AG04449 (cell line): Measurements from ENCODE around the gene MGMT.

Experiments
- CTCF ChIA-PET: fragments of 350-600 bp; formaldehyde crosslinking; extraction: SDS; loops from one replicate; lab custom pipeline; 2021; ENCODE audit warnings: antibody characterized with exemption; lab: Yijun Ruan, JAX
- POLR2A ChIA-PET: fragments of 400-600, 350-600 bp; formaldehyde crosslinking; extraction: SDS; loops from one replicate; lab custom pipeline; 2020; ENCODE audit warnings: antibody characterized with exemption, inconsistent platforms; lab: Yijun Ruan, JAX
- DNase-seq: peaks from one replicate; pipeline ENCODE4 v3.0.0-alpha.2; 2010; ENCODE audit warnings: low read depth, low spot score
- H3K4me3 ChIP-seq: 2 replicates; pipeline ENCODE4 v1.5.1; 2011; ENCODE audit warnings: low read depth, mild to moderate bottlenecking, control low read depth, low read length
- TF ChIP-seq, protein P1 (sequence below): IDR thresholded peaks from one replicate; pipeline ENCODE4 v1.5.1; 2011; ENCODE audit warnings: mild to moderate bottlenecking, moderate library complexity, low read length, control low read depth, inconsistent platforms; ENCODE audit not compliant: insufficient read depth; ENCODE audit errors: missing control alignments

Gene MGMT

DNA sequence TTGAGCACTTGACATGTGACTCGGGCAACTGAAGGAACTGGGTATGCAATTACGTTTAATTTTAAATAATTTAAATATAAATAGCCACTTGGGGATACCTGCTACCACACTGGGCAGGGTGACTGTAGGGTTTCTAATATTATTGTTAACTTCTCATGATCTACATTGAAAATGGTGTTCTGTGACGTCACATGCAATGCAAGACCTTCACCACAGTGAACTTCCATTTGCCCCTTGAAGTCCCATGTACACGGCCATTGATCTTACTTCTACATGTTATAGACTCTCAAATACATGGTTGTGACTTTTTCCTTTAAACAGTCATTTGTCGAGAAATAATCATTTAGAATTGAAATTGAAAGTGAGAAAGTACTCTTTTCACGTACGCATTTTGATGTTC is 154.0 kb downstream of the MGMT start:
- ChIA-PET POLR2A (no interaction called here), CTCF (no interaction called here)
- DNase-seq, result no peak
- TF ChIP-seq, protein P1, sequence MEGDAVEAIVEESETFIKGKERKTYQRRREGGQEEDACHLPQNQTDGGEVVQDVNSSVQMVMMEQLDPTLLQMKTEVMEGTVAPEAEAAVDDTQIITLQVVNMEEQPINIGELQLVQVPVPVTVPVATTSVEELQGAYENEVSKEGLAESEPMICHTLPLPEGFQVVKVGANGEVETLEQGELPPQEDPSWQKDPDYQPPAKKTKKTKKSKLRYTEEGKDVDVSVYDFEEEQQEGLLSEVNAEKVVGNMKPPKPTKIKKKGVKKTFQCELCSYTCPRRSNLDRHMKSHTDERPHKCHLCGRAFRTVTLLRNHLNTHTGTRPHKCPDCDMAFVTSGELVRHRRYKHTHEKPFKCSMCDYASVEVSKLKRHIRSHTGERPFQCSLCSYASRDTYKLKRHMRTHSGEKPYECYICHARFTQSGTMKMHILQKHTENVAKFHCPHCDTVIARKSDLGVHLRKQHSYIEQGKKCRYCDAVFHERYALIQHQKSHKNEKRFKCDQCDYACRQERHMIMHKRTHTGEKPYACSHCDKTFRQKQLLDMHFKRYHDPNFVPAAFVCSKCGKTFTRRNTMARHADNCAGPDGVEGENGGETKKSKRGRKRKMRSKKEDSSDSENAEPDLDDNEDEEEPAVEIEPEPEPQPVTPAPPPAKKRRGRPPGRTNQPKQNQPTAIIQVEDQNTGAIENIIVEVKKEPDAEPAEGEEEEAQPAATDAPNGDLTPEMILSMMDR, result no peak
- H3K4me3 ChIP-seq, result no peak overlapping the region

DNA sequence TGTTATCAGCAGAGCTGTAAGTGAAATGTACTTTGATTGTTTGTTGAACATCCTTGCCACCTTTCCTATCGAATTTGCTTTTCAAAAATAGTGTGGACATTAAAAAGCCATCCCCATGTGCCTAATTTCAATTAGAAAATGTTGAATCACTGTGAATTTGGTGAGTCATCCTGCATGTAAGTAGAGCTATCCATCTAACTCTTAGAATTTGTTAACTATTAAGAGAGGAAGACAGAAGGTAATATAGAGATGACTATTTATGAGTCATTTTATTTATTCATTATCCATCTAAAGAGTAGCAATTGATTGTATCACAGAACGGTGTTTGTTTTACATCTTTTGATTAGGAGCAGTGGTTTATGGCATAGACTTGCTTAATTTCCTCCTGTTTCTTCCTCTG is 154.7 kb downstream of the MGMT start:
- TF ChIP-seq, protein P1, result no peak
- H3K4me3 ChIP-seq, result no peak overlapping the region
- DNase-seq, result no peak
- ChIA-PET CTCF (no interaction called here), POLR2A (no interaction called here)

DNA sequence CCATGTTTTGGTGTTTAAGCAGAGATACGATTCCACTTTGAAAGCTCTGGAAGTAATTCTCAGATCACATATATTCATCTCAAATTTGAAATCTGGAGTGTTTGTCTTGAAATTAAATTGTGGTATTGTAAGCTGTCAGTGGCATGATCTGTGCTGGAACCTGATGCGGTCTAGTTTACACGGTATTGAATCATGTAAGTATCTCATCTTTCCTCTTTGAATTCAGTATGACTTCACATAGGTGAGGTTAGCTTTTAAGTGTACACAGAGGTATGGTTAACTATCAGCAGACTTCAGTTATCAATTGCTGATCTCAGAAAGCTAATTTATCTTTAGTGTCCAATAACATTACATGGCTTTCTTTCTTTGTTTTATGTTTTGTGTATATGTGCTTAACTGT is 155.2 kb downstream of the MGMT start:
- ChIA-PET POLR2A (no interaction called here), CTCF (no interaction called here)
- TF ChIP-seq, protein P1, result no peak
- no peak overlapping the region for H3K4me3 ChIP-seq
- DNase-seq, result no peak

DNA sequence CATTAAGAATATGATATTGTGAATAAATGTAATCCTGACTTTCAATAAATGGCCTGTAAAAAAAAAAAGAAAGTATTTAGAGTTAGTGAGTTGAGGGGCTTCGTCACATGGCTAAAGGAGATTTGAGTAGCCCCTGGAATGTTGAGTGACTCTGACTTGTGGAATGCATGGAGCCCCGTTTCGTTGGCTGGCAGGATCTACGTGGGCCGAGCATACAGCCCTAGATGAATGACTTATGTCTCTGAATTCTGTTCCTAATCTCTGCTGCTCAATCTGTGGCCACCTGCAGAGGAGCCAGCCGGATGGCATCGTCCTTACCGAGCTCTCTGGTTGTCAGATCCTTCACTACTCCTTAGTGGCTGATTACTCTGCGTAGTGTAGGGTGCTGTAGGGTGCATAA is 155.7 kb downstream of the MGMT start:
- POLR2A ChIA-PET, result no interaction called here
- DNase-seq, result no peak
- CTCF ChIA-PET, result no interaction called here
- H3K4me3 ChIP-seq, result no peak overlapping the region
- TF ChIP-seq, protein P1, result no peak

DNA sequence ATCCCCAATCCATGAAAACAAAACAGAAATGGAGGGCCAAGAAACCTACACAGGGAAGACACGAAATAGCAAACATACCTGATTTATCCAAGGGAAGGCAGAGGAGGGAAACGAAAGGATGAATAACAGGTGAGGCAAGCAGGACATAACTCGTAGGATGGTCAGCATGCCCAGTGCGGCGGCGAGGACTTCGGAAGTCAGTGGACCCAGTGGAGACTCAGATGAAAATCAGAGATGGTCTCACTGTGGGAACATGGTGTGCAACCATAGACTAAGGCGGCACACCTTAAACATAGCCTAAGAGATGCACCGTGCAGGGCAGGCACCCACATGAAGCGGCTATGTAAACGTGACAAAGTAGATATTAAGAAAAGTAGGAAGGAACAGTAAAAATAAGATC is 157.5 kb downstream of the MGMT start:
- DNase-seq, result no peak
- POLR2A ChIA-PET, result no interaction called here
- CTCF ChIA-PET, result no interaction called here
- TF ChIP-seq, protein P1, result no peak
- H3K4me3 ChIP-seq, result no peak overlapping the region

DNA sequence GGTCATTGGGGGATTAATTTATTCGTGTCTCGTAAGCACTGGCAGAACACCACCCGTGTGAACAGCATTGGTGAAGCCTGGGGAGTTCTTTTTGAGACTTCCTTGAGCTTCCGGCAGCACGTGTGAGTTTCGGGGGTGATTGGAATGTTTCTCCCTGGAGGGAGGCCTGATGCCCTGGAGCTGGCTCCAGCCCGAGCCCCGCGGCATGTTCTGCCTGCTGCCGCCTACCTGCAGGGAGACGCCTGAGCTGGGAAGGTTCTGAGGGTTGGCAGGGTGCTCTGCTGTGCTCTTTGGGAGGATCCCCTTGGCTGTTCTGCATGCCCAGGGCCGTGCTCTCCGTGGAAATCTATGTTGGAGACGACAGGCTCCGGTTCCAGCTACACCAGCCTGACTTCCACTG is 159.3 kb downstream of the MGMT start:
- CTCF ChIA-PET, result no interaction called here

More for the DNA sequence above, 159.3 kb downstream of the MGMT start:
- no peak overlapping the region for H3K4me3 ChIP-seq
- TF ChIP-seq, protein P1, result no peak
- POLR2A ChIA-PET, result no interaction called here
- no peak for DNase-seq
